Endothelial cell of umbilical vein (primary cell): Measurements from ENCODE around the gene C7orf25.

Experiments
- EZH2 ChIP-seq: IDR thresholded peaks from 2 replicates; pipeline ENCODE4 v1.6.1; 2012; ENCODE audit warnings: borderline replicate concordance, low read depth, mild to moderate bottlenecking, moderate library complexity, low read length, inconsistent platforms; ENCODE audit not compliant: severe bottlenecking
- TF ChIP-seq, protein P1 (sequence below), 2 donors: IDR thresholded peaks; 1 replicate in 1 of 2; 2 replicates in 1 of 2; pipeline ENCODE4 v1.5.1; 2011; ENCODE audit warnings: low read length in 2 of 2, mild to moderate bottlenecking in 2 of 2, moderate library complexity in 2 of 2, control low read depth in 1 of 2, inconsistent platforms in 1 of 2, low read depth in 1 of 2; ENCODE audit not compliant: insufficient read depth in 1 of 2; ENCODE audit errors: extremely low read depth in 1 of 2

GRCh38 chr7:42924223-42924838 is 12.5 kb upstream of the C7orf25 start:
- TF ChIP-seq, protein P1, sequence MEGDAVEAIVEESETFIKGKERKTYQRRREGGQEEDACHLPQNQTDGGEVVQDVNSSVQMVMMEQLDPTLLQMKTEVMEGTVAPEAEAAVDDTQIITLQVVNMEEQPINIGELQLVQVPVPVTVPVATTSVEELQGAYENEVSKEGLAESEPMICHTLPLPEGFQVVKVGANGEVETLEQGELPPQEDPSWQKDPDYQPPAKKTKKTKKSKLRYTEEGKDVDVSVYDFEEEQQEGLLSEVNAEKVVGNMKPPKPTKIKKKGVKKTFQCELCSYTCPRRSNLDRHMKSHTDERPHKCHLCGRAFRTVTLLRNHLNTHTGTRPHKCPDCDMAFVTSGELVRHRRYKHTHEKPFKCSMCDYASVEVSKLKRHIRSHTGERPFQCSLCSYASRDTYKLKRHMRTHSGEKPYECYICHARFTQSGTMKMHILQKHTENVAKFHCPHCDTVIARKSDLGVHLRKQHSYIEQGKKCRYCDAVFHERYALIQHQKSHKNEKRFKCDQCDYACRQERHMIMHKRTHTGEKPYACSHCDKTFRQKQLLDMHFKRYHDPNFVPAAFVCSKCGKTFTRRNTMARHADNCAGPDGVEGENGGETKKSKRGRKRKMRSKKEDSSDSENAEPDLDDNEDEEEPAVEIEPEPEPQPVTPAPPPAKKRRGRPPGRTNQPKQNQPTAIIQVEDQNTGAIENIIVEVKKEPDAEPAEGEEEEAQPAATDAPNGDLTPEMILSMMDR (IDR thresholded peaks at IDR 0.05; ENCODE audit: extremely low read depth in 1 of 2, insufficient read depth in 1 of 2, low read depth in 1 of 2, low read length in 2 of 2), result no peak
- no peak for TF ChIP-seq EZH2
